B cell (primary cell): Measurements from ENCODE around the gene NCK2. TPM values are rescaled to one million over a fixed set of nuclear protein-coding genes. Genes with fewer than 3 reads are reported as not detected.
A peak's percentile ranks its signal among the peaks of the same experiment; 100 is the strongest.

Experiments used
- ATAC-seq: fragments of 200-7000 bp; cut with Tn5 transposase; one replicate; pipeline ENCODE4 v1.10.0; 2021; ENCODE audit warnings: low read depth, mild to moderate bottlenecking, moderate number of reproducible peaks, moderate library complexity
- CTCF ChIA-PET: fragments of 350-600 bp; sonication (Branson Sonifier 250); formaldehyde crosslinking; loops from one replicate; lab custom pipeline; 2021; ENCODE audit warnings: antibody characterized with exemption, inconsistent platforms; lab: Charles Lee
- POLR2A ChIA-PET: fragments of 350-600 bp; sonication (Branson Sonifier 250); formaldehyde crosslinking; loops from one replicate; lab custom pipeline; 2021; ENCODE audit warnings: antibody characterized with exemption; lab: Charles Lee
- DNase-seq: peaks from one replicate; pipeline ENCODE4 v3.0.0; 2013
- H2AFZ ChIP-seq: 2 replicates; pipeline ENCODE4 v1.6.1; 2012; ENCODE audit warnings: mild to moderate bottlenecking, low read depth, low read length; ENCODE audit not compliant: insufficient read depth, poor library complexity, severe bottlenecking
- H3K27ac ChIP-seq, 2 donors: 1 replicate in 1 of 2; 2 replicates in 1 of 2; pipeline ENCODE4 v1.5.1; 2012 to 2013; ENCODE audit warnings: low read length in 2 of 2, mild to moderate bottlenecking in 2 of 2, moderate library complexity in 1 of 2
- H3K27me3 ChIP-seq, 4 experiments: fragments of 200-600 bp in 1 of 4; sonication (generic) in 1 of 4; replicated peaks in 1 of 4; 1 replicate in 2 of 4; 2 replicates in 2 of 4; pipeline versions ENCODE4 v1.6.1 to v1.7.0; 2013 to 2016; ENCODE audit warnings: low read length in 3 of 4, mild to moderate bottlenecking in 2 of 4, mixed read lengths in 1 of 4, moderate library complexity in 1 of 4; ENCODE audit not compliant: insufficient read depth in 4 of 4, control insufficient read depth in 3 of 4; ENCODE audit errors: control extremely low read depth in 1 of 4
- H3K36me3 ChIP-seq, 2 experiments: replicated peaks in 1 of 2; 1 replicate in 1 of 2; 2 replicates in 1 of 2; pipeline versions ENCODE4 v1.6.1 to v1.7.1; 2013; ENCODE audit warnings: low read length in 1 of 2; ENCODE audit not compliant: insufficient read depth in 2 of 2, control insufficient read depth in 1 of 2; ENCODE audit errors: control extremely low read depth in 1 of 2, extremely low read depth in 1 of 2
- H3K4me1 ChIP-seq, 2 donors: fragments of 200-600 bp in 1 of 2; sonication (generic) in 1 of 2; 1 replicate in 1 of 2; 2 replicates in 1 of 2; pipeline versions ENCODE4 v1.5.1 to v1.6.1; 2013 to 2017; ENCODE audit warnings: low read length in 2 of 2; ENCODE audit not compliant: control insufficient read depth in 2 of 2, insufficient read depth in 2 of 2
- H3K4me2 ChIP-seq: replicated peaks from 2 replicates; pipeline ENCODE3; 2012; ENCODE audit warnings: mild to moderate bottlenecking, low read depth, low read length; ENCODE audit not compliant: poor library complexity, severe bottlenecking
- H3K4me3 ChIP-seq, 5 experiments: fragments of 200-600 bp in 1 of 5; sonication (generic) in 1 of 5; 1 replicate in 3 of 5; 2 replicates in 2 of 5; pipeline versions ENCODE4 v1.5.1 to v1.7.0; 2011 to 2016; ENCODE audit warnings: low read length in 4 of 5, mild to moderate bottlenecking in 4 of 5, low read depth in 2 of 5, control low read depth in 1 of 5, moderate library complexity in 1 of 5; ENCODE audit not compliant: insufficient read depth in 1 of 5; ENCODE audit errors: control extremely low read depth in 1 of 5, extremely low read depth in 1 of 5
- H3K79me2 ChIP-seq: fragments of 200-600 bp; sonication (generic); one replicate; pipeline ENCODE4 v1.6.0; 2016; ENCODE audit warnings: low read length; ENCODE audit not compliant: control insufficient read depth, insufficient read depth
- H3K9ac ChIP-seq: fragments of 200-600 bp; sonication (generic); 2 replicates; pipeline ENCODE4 v1.6.1; 2017; ENCODE audit warnings: mild to moderate bottlenecking, low read length, moderate library complexity
- H3K9me3 ChIP-seq, 3 donors: one replicate each; pipeline versions ENCODE4 v1.6.1 to v1.7.1; 2013; ENCODE audit warnings: low read length in 2 of 3; ENCODE audit not compliant: control insufficient read depth in 2 of 3, insufficient read depth in 1 of 3; ENCODE audit errors: control extremely low read depth in 1 of 3
- H4K20me1 ChIP-seq: 2 replicates; pipeline ENCODE4 v1.6.0; 2012; ENCODE audit warnings: mild to moderate bottlenecking, low read length; ENCODE audit not compliant: insufficient read depth, control insufficient read depth, poor library complexity, severe bottlenecking
- H3K27ac Mint-ChIP-seq: one replicate; pipeline ENCODE4 v1.8.0; 2021; ENCODE audit warnings: mixed read lengths
- H3K27me3 Mint-ChIP-seq: one replicate; pipeline ENCODE4 v1.8.0; 2021; ENCODE audit warnings: mixed read lengths
- H3K4me1 Mint-ChIP-seq: one replicate; pipeline ENCODE4 v1.8.0; 2021; ENCODE audit warnings: mixed read lengths
- H3K4me3 Mint-ChIP-seq: one replicate; pipeline ENCODE4 v1.8.0; 2021; ENCODE audit warnings: mixed read lengths
- H3K9me3 Mint-ChIP-seq: one replicate; pipeline ENCODE4 v1.8.0; 2022; ENCODE audit warnings: mixed read lengths; ENCODE audit not compliant: insufficient read depth
- EZH2 ChIP-seq: IDR thresholded peaks from 2 replicates; pipeline ENCODE4 v1.6.1; 2012; ENCODE audit warnings: borderline replicate concordance, low read depth, mild to moderate bottlenecking, moderate library complexity, low read length; ENCODE audit not compliant: insufficient read depth, poor library complexity, severe bottlenecking
- WGBS: methylation state at CpG from one replicate; pipeline ENCODE4 v1.1.5; 2013; ENCODE audit warnings: missing lambda C conversion rate; ENCODE audit not compliant: insufficient coverage; 5-methylcytosine and 5-hydroxymethylcytosine counted together
- intact Hi-C: fragments of 100-400 bp; cut with micrococcal nuclease; formaldehyde crosslinking; loops from one replicate; pipeline ENCODE4 v1.10.0; 2022
- polyA plus RNA-seq: library from polyadenylated mRNA; depleted of rRNA; stranded (reverse); fragments of >200 nt; gene quantifications from 2 replicates; pipeline ENCODE4 v1.2.3, GENCODE V29; 2012
- total RNA-seq, 2 donors: library from RNA; stranded (reverse); fragments of 120-200 nt in 1 of 2; gene quantifications; 1 replicate in 1 of 2; 2 replicates in 1 of 2; pipeline versions ENCODE4 v1.2.3 to v1.2.4, GENCODE V29; 2013 to 2022
- TF ChIP-seq, protein P1 (sequence below): fragments of 200-600 bp; IDR thresholded peaks from one replicate; pipeline ENCODE4 v1.8.0; 2022; ENCODE audit warnings: antibody characterized with exemption, mild to moderate bottlenecking

NCK2 gene
- total and polyA plus RNA-seq, 2 donors (not counting 1 experiment from before 2014, with no cell fraction given): 64.2 to 72.3 TPM

- Mint-ChIP-seq H3K27ac (peak overlapping the region; percentile 80), H3K27me3 (no peaks in the 10 kb centered on the region), H3K4me3 (peak overlapping the region; percentile 45), H3K4me1 (peaks cover 85% of the 10 kb centered on the region), H3K9me3 (no peaks in the 10 kb centered on the region)
- ChIA-PET CTCF (interaction anchor here (0.8 to 6.1 kb wide), 10 partner anchors 10 to 206 kb away, joined by 3 to 47 read pairs (median 4); no protein-coding TSS in a partner anchor), POLR2A (interaction anchor here (1.4 kb wide), 1 partner anchor 11 kb away, joined by 6 read pairs; no protein-coding TSS in a partner anchor)
- H3K4me3 ChIP-seq: no peak overlapping the region
- no peak overlapping the region for H3K9ac ChIP-seq
- peaks cover 43% of the 10 kb centered on the region for H4K20me1 ChIP-seq
- intact Hi-C loops: loop anchor here (5.0 kb wide), 1 partner anchor 210 kb away; no protein-coding TSS in a partner anchor
- DNase-seq (peak; percentile 45), ATAC-seq (no peak)
- peaks cover 0 to 29% of the 10 kb centered on the region in 2 experiments for H3K36me3 ChIP-seq
- peaks cover 97% of the 10 kb centered on the region for H3K79me2 ChIP-seq
- H2AFZ ChIP-seq: no peak overlapping the region
- 86% methylated on average over 11 of the region's 11 CpGs for WGBS
- H3K27me3 ChIP-seq: no peaks in the 10 kb centered on the region
- peaks cover 72 to 76% of the 10 kb centered on the region in 2 donors for H3K4me1 ChIP-seq
- TF ChIP-seq, protein P1, sequence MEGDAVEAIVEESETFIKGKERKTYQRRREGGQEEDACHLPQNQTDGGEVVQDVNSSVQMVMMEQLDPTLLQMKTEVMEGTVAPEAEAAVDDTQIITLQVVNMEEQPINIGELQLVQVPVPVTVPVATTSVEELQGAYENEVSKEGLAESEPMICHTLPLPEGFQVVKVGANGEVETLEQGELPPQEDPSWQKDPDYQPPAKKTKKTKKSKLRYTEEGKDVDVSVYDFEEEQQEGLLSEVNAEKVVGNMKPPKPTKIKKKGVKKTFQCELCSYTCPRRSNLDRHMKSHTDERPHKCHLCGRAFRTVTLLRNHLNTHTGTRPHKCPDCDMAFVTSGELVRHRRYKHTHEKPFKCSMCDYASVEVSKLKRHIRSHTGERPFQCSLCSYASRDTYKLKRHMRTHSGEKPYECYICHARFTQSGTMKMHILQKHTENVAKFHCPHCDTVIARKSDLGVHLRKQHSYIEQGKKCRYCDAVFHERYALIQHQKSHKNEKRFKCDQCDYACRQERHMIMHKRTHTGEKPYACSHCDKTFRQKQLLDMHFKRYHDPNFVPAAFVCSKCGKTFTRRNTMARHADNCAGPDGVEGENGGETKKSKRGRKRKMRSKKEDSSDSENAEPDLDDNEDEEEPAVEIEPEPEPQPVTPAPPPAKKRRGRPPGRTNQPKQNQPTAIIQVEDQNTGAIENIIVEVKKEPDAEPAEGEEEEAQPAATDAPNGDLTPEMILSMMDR: peak; percentile 12
- TF ChIP-seq EZH2: no peak
- H3K4me2 ChIP-seq: peak overlapping the region; percentile 54
- H3K27ac ChIP-seq: peak overlapping the region; percentile 44 to 70
- peaks cover 0 to 5% (median 0%) of the 10 kb centered on the region in 3 donors for H3K9me3 ChIP-seq
Measured at GRCh38 chr2:105787376-105788318, 42.9 kb downstream of the NCK2 start.
